Measurements from ENCODE around the gene COL4A1. TPM values are rescaled to one million over a fixed set of nuclear protein-coding genes. Genes with fewer than 3 reads are reported as not detected.

COL4A1 gene
- total RNA-seq, 1 donor from 2014 or later, result 105 TPM

GRCh38 chr13:110240943-110241342 is 66.0 kb downstream of the COL4A1 start:
- no peak overlapping the region for H3K27ac Mint-ChIP-seq

GRCh38 chr13:110240352-110240751 is 66.6 kb downstream of the COL4A1 start:
- Histone ChIP-seq H3K27ac (no peak overlapping the region), H3K4me3 (no peak overlapping the region), H4K20me1 (ENCODE audit: low read depth) (no peaks in the 10 kb centered on the region), H3K4me1 (no peaks in the 10 kb centered on the region), H3K36me3 (no peaks in the 10 kb centered on the region), H3F3A (ENCODE audit: low read depth) (no peaks in the 10 kb centered on the region), H3K4me2 (no peak overlapping the region), H3K79me2 (ENCODE audit: low read depth) (no peaks in the 10 kb centered on the region), H3K9me3 (ENCODE audit: low read depth) (no peaks in the 10 kb centered on the region), H2AFZ (replicated peaks) (no peak overlapping the region), H3K9ac (no peak overlapping the region), H3K27me3 (no peaks in the 10 kb centered on the region)
- TF ChIP-seq CTCF (IDR thresholded peaks at IDR 0.05) (no peak), EZH2phosphoT487 (IDR thresholded peaks at IDR 0.05) (no peak), EZH2 (IDR thresholded peaks at IDR 0.05) (no peak)
- Mint-ChIP-seq H3K27ac (no peak overlapping the region), H3K36me3 (peaks cover 5% of the 10 kb centered on the region), H3K27me3 (ENCODE audit: insufficient read depth, low read depth) (no peaks in the 10 kb centered on the region), H3K9me3 (no peaks in the 10 kb centered on the region), H3K4me1 (peaks cover 2% of the 10 kb centered on the region), H3K4me3 (no peak overlapping the region)
- no peak for DNase-seq (ENCODE audit: low spot score)

More at GRCh38 chr13:110240943-110241342, 66.0 kb downstream of the COL4A1 start:
- Histone ChIP-seq H3K4me2 (no peak overlapping the region), H2AFZ (replicated peaks) (no peak overlapping the region), H3K27me3 (no peaks in the 10 kb centered on the region), H3K27ac (no peak overlapping the region), H3K79me2 (ENCODE audit: low read depth) (no peaks in the 10 kb centered on the region), H4K20me1 (ENCODE audit: low read depth) (no peaks in the 10 kb centered on the region), H3K4me3 (no peak overlapping the region), H3K4me1 (no peaks in the 10 kb centered on the region), H3K9me3 (ENCODE audit: low read depth) (no peaks in the 10 kb centered on the region), H3F3A (ENCODE audit: low read depth) (no peaks in the 10 kb centered on the region), H3K36me3 (no peaks in the 10 kb centered on the region), H3K9ac (no peak overlapping the region)
- peaks cover 5% of the 10 kb centered on the region for H3K36me3 Mint-ChIP-seq
- H3K9me3 Mint-ChIP-seq, result no peaks in the 10 kb centered on the region
- no peaks in the 10 kb centered on the region for H3K27me3 Mint-ChIP-seq (ENCODE audit: insufficient read depth, low read depth)
- H3K4me3 Mint-ChIP-seq, result no peak overlapping the region
- H3K4me1 Mint-ChIP-seq, result peaks cover 2% of the 10 kb centered on the region
- no peak for DNase-seq (ENCODE audit: low spot score)
- TF ChIP-seq EZH2 (IDR thresholded peaks at IDR 0.05) (no peak), EZH2phosphoT487 (IDR thresholded peaks at IDR 0.05) (no peak), CTCF (IDR thresholded peaks at IDR 0.05) (no peak)

- no peaks in the 10 kb centered on the region for H4K20me1 ChIP-seq (ENCODE audit: low read depth)
- peaks cover 2% of the 10 kb centered on the region for H3K4me1 Mint-ChIP-seq
- H3K4me3 ChIP-seq, result no peak overlapping the region
- no peaks in the 10 kb centered on the region for H3K27me3 ChIP-seq
- no peak overlapping the region for H3K4me2 ChIP-seq
- no peaks in the 10 kb centered on the region for H3K79me2 ChIP-seq (ENCODE audit: low read depth)
- no peaks in the 10 kb centered on the region for H3K27me3 Mint-ChIP-seq (ENCODE audit: insufficient read depth, low read depth)
- H3K9ac ChIP-seq, result no peak overlapping the region
- H3K36me3 Mint-ChIP-seq, result peaks cover 5% of the 10 kb centered on the region
- no peaks in the 10 kb centered on the region for H3K9me3 Mint-ChIP-seq
- no peak for DNase-seq (ENCODE audit: low spot score)
- no peaks in the 10 kb centered on the region for H3K4me1 ChIP-seq
- TF ChIP-seq CTCF (IDR thresholded peaks at IDR 0.05) (no peak), EZH2phosphoT487 (IDR thresholded peaks at IDR 0.05) (no peak), EZH2 (IDR thresholded peaks at IDR 0.05) (no peak)
- no peak overlapping the region for H3K27ac ChIP-seq
- no peak overlapping the region for H3K27ac Mint-ChIP-seq
- H3K9me3 ChIP-seq (ENCODE audit: low read depth), result no peaks in the 10 kb centered on the region
- H2AFZ ChIP-seq (replicated peaks), result no peak overlapping the region
- no peak overlapping the region for H3K4me3 Mint-ChIP-seq
- H3F3A ChIP-seq (ENCODE audit: low read depth), result no peaks in the 10 kb centered on the region
- no peaks in the 10 kb centered on the region for H3K36me3 ChIP-seq
These were observed 67.5 kb downstream of the COL4A1 start for GRCh38 chr13:110239280-110240125.

Data from neural progenitor cell (in vitro differentiated cells).